SK-N-SH (cell line): Measurements from ENCODE around the gene C1QC. TPM values are rescaled to one million over a fixed set of nuclear protein-coding genes. Genes with fewer than 3 reads are reported as not detected.

Experiments
- CTCF ChIA-PET: fragments of 300-600, 350-600 bp; formaldehyde crosslinking; extraction: SDS; loops from one replicate; lab custom pipeline; 2021; lab: Yijun Ruan, JAX
- POLR2A ChIA-PET: fragments of 350-600 bp; sonication (Branson Sonifier 250); formaldehyde crosslinking; extraction: SDS; loops from one replicate; lab custom pipeline; 2020; ENCODE audit warnings: antibody characterized with exemption, inconsistent platforms; lab: Yijun Ruan, JAX
- DNase-seq: peaks from one replicate; pipeline ENCODE4 v3.0.0; 2012
- H2AFZ ChIP-seq: fragments of 200-600 bp; sonication (generic); 2 replicates; pipeline ENCODE4 v1.8.1; 2016; ENCODE audit warnings: antibody characterized with exemption, mild to moderate bottlenecking, low read depth
- H3F3A ChIP-seq: fragments of 200-600 bp; sonication (generic); replicated peaks from 2 replicates; pipeline ENCODE3; 2016; ENCODE audit warnings: antibody characterized with exemption, mild to moderate bottlenecking; ENCODE audit not compliant: insufficient read depth
- H3K27ac ChIP-seq, 2 experiments: fragments of 200-500 bp in 1 of 2; fragments of 200-600 bp in 1 of 2; sonication (Bioruptor generic) in 1 of 2; sonication (generic), shearing (Covaris generic) in 1 of 2; 2 replicates each; pipeline versions ENCODE4 v1.5.1 to v1.6.1; 2014 to 2016; ENCODE audit warnings: low read depth in 2 of 2, inconsistent platforms in 1 of 2, low read length in 1 of 2, mild to moderate bottlenecking in 1 of 2, mixed read lengths in 1 of 2
- H3K27me3 ChIP-seq: fragments of 200-600 bp; sonication (generic), shearing (Covaris generic); 2 replicates; pipeline ENCODE4 v1.6.1; 2016; ENCODE audit warnings: mixed run types; ENCODE audit not compliant: insufficient read depth
- H3K36me3 ChIP-seq, 2 experiments: fragments of 200-500 bp in 1 of 2; fragments of 200-600 bp in 1 of 2; sonication (Bioruptor generic) in 1 of 2; sonication (generic) in 1 of 2; replicated peaks in 1 of 2; 2 replicates each; pipeline versions ENCODE3 to v1.5.1; 2014 to 2016; ENCODE audit warnings: low read length in 1 of 2, mild to moderate bottlenecking in 1 of 2; ENCODE audit not compliant: insufficient read depth in 2 of 2, control insufficient read depth in 1 of 2
- H3K4me1 ChIP-seq, 2 experiments: fragments of 200-500 bp in 1 of 2; fragments of 200-600 bp in 1 of 2; sonication (Bioruptor generic) in 1 of 2; sonication (generic), shearing (Covaris generic) in 1 of 2; 2 replicates each; pipeline versions ENCODE4 v1.5.1 to v1.6.1; 2014 to 2016; ENCODE audit warnings: low read depth in 1 of 2, low read length in 1 of 2, mixed run types in 1 of 2; ENCODE audit not compliant: insufficient read depth in 2 of 2, control insufficient read depth in 1 of 2
- H3K4me2 ChIP-seq: fragments of 200-600 bp; sonication (generic), shearing (Covaris generic); 2 replicates; pipeline ENCODE4 v1.6.1; 2017; ENCODE audit warnings: mixed run types
- H3K4me3 ChIP-seq, 2 experiments: fragments of 200-500 bp in 1 of 2; fragments of 200-600 bp in 1 of 2; sonication (Bioruptor generic) in 1 of 2; sonication (generic), shearing (Covaris generic) in 1 of 2; 2 replicates each; pipeline versions ENCODE4 v1.5.1 to v1.8.1; 2014 to 2016; ENCODE audit warnings: low read depth in 2 of 2, inconsistent platforms in 1 of 2, low read length in 1 of 2, mild to moderate bottlenecking in 1 of 2, mixed read lengths in 1 of 2, moderate library complexity in 1 of 2
- H3K79me2 ChIP-seq: fragments of 200-600 bp; sonication (generic); 2 replicates; pipeline ENCODE4 v1.8.1; 2017; ENCODE audit warnings: mild to moderate bottlenecking; ENCODE audit not compliant: insufficient read depth
- H3K9ac ChIP-seq: fragments of 200-600 bp; sonication (generic); 2 replicates; pipeline ENCODE4 v1.6.1; 2017; ENCODE audit warnings: mixed run types
- H3K9me2 ChIP-seq: fragments of 200-600 bp; sonication (generic); 2 replicates; pipeline ENCODE4 v1.6.1; 2017; ENCODE audit warnings: mixed run types
- H3K9me3 ChIP-seq: fragments of 200-600 bp; sonication (generic); 2 replicates; pipeline ENCODE4 v1.6.1; 2017; ENCODE audit warnings: mixed run types, mild to moderate bottlenecking, moderate library complexity
- H4K20me1 ChIP-seq: fragments of 200-600 bp; sonication (generic); 2 replicates; pipeline ENCODE4 v1.6.1; 2017; ENCODE audit warnings: mild to moderate bottlenecking, mixed run types; ENCODE audit not compliant: insufficient read depth
- EP300 ChIP-seq, 2 experiments: IDR thresholded peaks; 2 replicates each; pipeline versions ENCODE4 v1.4.0 to v1.6.1; 2012; ENCODE audit warnings: borderline replicate concordance in 1 of 2, low read depth in 1 of 2, low read length in 1 of 2
- EZH2phosphoT487 ChIP-seq: fragments of 200-600 bp; sonication (generic); IDR thresholded peaks from 2 replicates; pipeline ENCODE4 v1.6.1; 2017; ENCODE audit warnings: low read depth, mixed run types, mild to moderate bottlenecking, antibody characterized with exemption, moderate library complexity, borderline replicate concordance
- GABPA ChIP-seq: IDR thresholded peaks from 2 replicates; pipeline ENCODE4 v1.4.0; 2012; ENCODE audit warnings: low read depth, mild to moderate bottlenecking
- RAD21 ChIP-seq: IDR thresholded peaks from 2 replicates; pipeline ENCODE4 v1.6.1; 2012; ENCODE audit warnings: mild to moderate bottlenecking, low read length
- RFX5 ChIP-seq: IDR thresholded peaks from 2 replicates; pipeline ENCODE4 v1.6.1; 2012; ENCODE audit warnings: mild to moderate bottlenecking, improper control_type of control experiment, low read length
- WGBS: methylation state at CpG from one replicate; pipeline ENCODE4 v1.1.6; 2017; ENCODE audit warnings: low lambda C conversion rate; 5-methylcytosine and 5-hydroxymethylcytosine counted together
- polyA plus RNA-seq, 3 experiments: library from polyadenylated mRNA; depleted of rRNA; stranded (reverse); fragments of >200 nt; gene quantifications; 2 replicates each; pipeline ENCODE4 v1.2.3, GENCODE V29; 2012
- TF ChIP-seq, protein P1 (sequence below): IDR thresholded peaks from 2 replicates; pipeline ENCODE4 v1.4.0; 2012; ENCODE audit warnings: low read depth
- TF ChIP-seq, protein P2 (sequence below): IDR thresholded peaks from 2 replicates; pipeline ENCODE4 v1.4.0; 2012; ENCODE audit warnings: low read depth, borderline replicate concordance
- TF ChIP-seq, protein P3 (sequence below): IDR thresholded peaks from 2 replicates; pipeline ENCODE4 v1.6.1; 2012; ENCODE audit warnings: mild to moderate bottlenecking, low read depth, low read length, moderate library complexity

Gene C1QC
- polyA plus RNA-seq, 1 of the 3 experiments (the other 2 are of a cell fraction), result not detected

DNA sequence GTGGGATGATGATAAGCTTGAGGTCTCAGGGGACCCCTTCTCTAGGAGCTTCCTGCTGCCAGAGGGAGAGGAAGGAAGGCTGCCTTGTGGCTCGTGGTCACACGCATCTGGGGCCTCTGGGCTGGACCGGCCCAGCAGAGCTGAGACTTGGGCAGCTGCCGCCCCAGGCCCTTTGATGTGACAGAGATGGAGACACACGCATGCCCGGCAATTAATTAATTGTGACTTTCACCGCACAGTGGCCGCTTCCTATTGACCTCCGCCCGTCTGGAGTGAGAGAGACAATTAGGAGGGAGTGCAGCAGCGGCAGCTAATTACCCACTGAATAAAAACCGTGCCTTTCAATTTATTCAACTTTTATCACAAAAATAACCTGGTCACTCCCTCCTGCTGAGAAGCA lies 23.6 kb upstream of the C1QC start:
- peak; percentile 75 for DNase-seq
- TF ChIP-seq EZH2phosphoT487, result no peak
- TF ChIP-seq GABPA, result no peak
- TF ChIP-seq RAD21, result no peak
- TF ChIP-seq, protein P1, sequence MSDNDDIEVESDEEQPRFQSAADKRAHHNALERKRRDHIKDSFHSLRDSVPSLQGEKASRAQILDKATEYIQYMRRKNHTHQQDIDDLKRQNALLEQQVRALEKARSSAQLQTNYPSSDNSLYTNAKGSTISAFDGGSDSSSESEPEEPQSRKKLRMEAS, result no peak
- 0 out of 4 replicates have a peak, but pooled peaks of 1 of the 2 experiments have one; percentile 35 for TF ChIP-seq EP300 (IDR thresholded peaks at IDR 0.05; ENCODE audit: borderline replicate concordance in 1 of 2, low read depth in 1 of 2, low read length in 1 of 2)
- Histone ChIP-seq H3K27me3 (peaks cover 19% of the 10 kb centered on the region), H3F3A (no peaks in the 10 kb centered on the region), H3K9me3 (no peaks in the 10 kb centered on the region), H3K4me1 (peaks cover 0 to 9% of the 10 kb centered on the region in 2 experiments; a peak in 1 of 4 replicates), H4K20me1 (no peaks in the 10 kb centered on the region), H2AFZ (no peak overlapping the region), H3K27ac (no peak overlapping the region), H3K9me2 (no peaks in the 10 kb centered on the region), H3K79me2 (no peaks in the 10 kb centered on the region), H3K36me3 (no peaks in the 10 kb centered on the region), H3K4me3 (no peak overlapping the region), H3K4me2 (no peak overlapping the region), H3K9ac (no peak overlapping the region)
- WGBS, result 19% methylated on average over 5 of the region's 12 CpGs
- CTCF ChIA-PET, result interaction anchor here (1.1 to 2.5 kb wide), 5 partner anchors 9 to 92 kb away, joined by 3 to 13 read pairs (median 3); no protein-coding TSS in a partner anchor
- POLR2A ChIA-PET, result no interaction called here

DNA sequence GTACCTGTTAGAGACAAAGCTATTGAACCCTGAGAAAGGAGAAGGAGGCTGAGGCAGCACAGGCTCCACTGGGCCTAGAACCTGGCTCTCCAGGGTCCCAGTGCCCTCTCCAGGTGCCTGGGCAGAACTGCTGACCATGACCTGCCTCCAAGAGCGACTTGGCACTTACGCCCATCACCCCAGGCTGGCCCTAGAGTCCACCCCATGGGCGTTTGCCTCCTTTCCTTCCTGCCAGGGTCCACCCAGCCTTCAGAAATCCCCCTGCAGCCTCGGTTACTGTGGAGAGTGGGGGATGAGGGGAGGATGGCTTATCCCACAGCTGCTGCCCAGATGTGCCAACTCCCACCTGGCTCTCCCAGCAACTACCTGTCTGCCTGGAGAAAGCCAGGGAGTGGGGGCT lies 21.7 kb upstream of the C1QC start:
- H3K27me3 ChIP-seq, result peaks cover 19% of the 10 kb centered on the region
- no peaks in the 10 kb centered on the region for H3K36me3 ChIP-seq
- ChIA-PET CTCF (interaction anchor here (0.9 to 3.7 kb wide), 4 partner anchors 19 to 94 kb away, joined by 3 to 16 read pairs (median 9); no protein-coding TSS in a partner anchor), POLR2A (no interaction called here)
- H3K4me3 ChIP-seq, result no peak overlapping the region
- H2AFZ ChIP-seq, result no peak overlapping the region
- no peaks in the 10 kb centered on the region for H3K9me3 ChIP-seq
- TF ChIP-seq RFX5 (no peak), RAD21 (0 out of 2 replicates have a peak, but pooled peaks have one; percentile 12)
- peaks cover 0 to 9% of the 10 kb centered on the region in 2 experiments; a peak in 1 of 4 replicates for H3K4me1 ChIP-seq
- H3K9ac ChIP-seq, result no peak overlapping the region
- H3K4me2 ChIP-seq, result no peak overlapping the region
- no peaks in the 10 kb centered on the region for H3K79me2 ChIP-seq
- no peak for DNase-seq
- H3K9me2 ChIP-seq, result no peaks in the 10 kb centered on the region
- H3F3A ChIP-seq, result no peaks in the 10 kb centered on the region
- no peak overlapping the region for H3K27ac ChIP-seq
- H4K20me1 ChIP-seq, result no peaks in the 10 kb centered on the region
- WGBS, result no CpG with 5 or more reads among the region's 4 CpGs

DNA sequence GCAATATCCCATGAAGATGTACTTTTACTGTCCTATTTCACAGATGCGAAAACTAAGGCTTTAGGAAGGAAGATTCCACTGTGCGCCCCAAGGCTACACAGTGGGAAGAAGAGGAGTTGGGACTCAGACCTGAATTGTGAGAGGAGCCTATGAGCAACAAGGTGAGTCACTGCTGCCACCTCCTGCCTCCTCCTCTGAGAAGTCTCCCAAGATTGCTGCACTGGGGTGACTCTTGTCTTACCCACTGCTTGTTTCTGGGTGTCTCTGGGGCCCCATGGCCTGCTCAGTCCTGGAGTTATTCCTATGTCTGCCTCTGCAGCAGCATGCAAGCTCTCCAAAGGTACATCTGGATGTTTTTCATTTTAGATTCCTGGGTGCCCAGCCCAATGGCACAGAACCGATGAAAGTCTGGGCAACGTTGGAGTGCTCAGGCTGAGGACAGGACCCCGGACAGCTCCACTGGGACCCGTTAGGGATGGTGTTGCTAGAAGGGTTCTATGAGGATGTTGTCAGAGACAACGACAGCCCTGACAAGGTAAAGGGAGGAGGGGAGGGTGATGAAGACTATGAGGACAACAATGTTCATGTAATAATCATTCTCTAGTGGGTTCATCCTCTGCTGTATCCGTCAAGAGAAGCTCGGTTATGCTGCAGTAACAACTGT lies 18.0 kb upstream of the C1QC start:
- 68% methylated on average over 8 of the region's 9 CpGs for WGBS
- no peak overlapping the region for H3K27ac ChIP-seq
- ChIA-PET POLR2A (no interaction called here), CTCF (interaction anchor here (0.6 to 2.4 kb wide), 4 partner anchors 10 to 174 kb away, joined by 3 to 10 read pairs (median 4); partner anchors contain the start of gene ZBTB40)
- no peaks in the 10 kb centered on the region for H4K20me1 ChIP-seq
- H3K27me3 ChIP-seq, result peaks cover 4% of the 10 kb centered on the region; the same call in 1 of the 2 replicates
- H3K9me2 ChIP-seq, result no peaks in the 10 kb centered on the region
- H3K4me2 ChIP-seq, result no peak overlapping the region
- H3K9me3 ChIP-seq, result no peaks in the 10 kb centered on the region
- DNase-seq, result no peak
- no peaks in the 10 kb centered on the region for H3K36me3 ChIP-seq
- no peak overlapping the region for H3K9ac ChIP-seq
- no peak overlapping the region for H3K4me3 ChIP-seq
- TF ChIP-seq, protein P2, sequence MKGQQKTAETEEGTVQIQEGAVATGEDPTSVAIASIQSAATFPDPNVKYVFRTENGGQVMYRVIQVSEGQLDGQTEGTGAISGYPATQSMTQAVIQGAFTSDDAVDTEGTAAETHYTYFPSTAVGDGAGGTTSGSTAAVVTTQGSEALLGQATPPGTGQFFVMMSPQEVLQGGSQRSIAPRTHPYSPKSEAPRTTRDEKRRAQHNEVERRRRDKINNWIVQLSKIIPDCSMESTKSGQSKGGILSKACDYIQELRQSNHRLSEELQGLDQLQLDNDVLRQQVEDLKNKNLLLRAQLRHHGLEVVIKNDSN, result no peak
- TF ChIP-seq, protein P3, sequence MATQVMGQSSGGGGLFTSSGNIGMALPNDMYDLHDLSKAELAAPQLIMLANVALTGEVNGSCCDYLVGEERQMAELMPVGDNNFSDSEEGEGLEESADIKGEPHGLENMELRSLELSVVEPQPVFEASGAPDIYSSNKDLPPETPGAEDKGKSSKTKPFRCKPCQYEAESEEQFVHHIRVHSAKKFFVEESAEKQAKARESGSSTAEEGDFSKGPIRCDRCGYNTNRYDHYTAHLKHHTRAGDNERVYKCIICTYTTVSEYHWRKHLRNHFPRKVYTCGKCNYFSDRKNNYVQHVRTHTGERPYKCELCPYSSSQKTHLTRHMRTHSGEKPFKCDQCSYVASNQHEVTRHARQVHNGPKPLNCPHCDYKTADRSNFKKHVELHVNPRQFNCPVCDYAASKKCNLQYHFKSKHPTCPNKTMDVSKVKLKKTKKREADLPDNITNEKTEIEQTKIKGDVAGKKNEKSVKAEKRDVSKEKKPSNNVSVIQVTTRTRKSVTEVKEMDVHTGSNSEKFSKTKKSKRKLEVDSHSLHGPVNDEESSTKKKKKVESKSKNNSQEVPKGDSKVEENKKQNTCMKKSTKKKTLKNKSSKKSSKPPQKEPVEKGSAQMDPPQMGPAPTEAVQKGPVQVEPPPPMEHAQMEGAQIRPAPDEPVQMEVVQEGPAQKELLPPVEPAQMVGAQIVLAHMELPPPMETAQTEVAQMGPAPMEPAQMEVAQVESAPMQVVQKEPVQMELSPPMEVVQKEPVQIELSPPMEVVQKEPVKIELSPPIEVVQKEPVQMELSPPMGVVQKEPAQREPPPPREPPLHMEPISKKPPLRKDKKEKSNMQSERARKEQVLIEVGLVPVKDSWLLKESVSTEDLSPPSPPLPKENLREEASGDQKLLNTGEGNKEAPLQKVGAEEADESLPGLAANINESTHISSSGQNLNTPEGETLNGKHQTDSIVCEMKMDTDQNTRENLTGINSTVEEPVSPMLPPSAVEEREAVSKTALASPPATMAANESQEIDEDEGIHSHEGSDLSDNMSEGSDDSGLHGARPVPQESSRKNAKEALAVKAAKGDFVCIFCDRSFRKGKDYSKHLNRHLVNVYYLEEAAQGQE, result peak; percentile 94
- no peaks in the 10 kb centered on the region for H3K79me2 ChIP-seq
- H2AFZ ChIP-seq, result no peak overlapping the region
- no peaks in the 10 kb centered on the region for H3F3A ChIP-seq
- no peaks in the 10 kb centered on the region for H3K4me1 ChIP-seq
